H4 (cell line): ENCODE results near the gene RUNDC3A. TPM values are rescaled to one million over a fixed set of nuclear protein-coding genes. Genes with fewer than 3 reads are reported as not detected.
"Not testable (repeated sequence)": the region's sequence is repeated elsewhere in the genome, so short reads cannot be mapped to it uniquely, and the experiment has no call there.

ENCODE experiments used
- DNase-seq: peaks from one replicate; pipeline ENCODE4 v3.0.0-alpha.2; 2015; ENCODE audit warnings: low spot score
- total RNA-seq: library from RNA; depleted of rRNA; stranded (reverse); fragments of >200 nt; shearing (Covaris generic); gene quantifications from 2 replicates; pipeline ENCODE4 v1.2.3, GENCODE V29; 2014

The RUNDC3A gene
- total RNA-seq, 1 experiment from 2014 or later = not detected

- DNase-seq = no peak
Measured at GRCh38 chr17:44318077-44318892, 9.9 kb downstream of the RUNDC3A start.

DNA sequence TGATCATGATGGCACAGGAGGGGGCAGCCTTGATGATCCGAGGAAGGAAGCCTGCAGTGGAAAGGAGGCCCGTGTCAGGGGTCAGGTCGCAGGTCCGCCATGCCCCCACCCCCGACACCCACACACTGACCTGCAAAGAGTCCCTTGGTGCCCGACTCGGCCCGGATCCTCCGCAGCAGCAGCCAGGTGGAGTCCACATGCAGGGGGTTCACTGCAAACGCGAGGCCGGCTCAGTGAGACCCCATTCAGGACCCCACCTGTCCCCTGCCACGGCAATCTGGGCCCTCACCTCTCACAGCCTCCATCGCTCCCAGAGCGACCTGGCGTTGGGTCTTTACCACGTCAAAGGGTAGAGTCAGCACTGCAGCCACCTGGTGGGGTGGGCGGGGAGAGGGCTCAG lies 11.7 kb downstream of the RUNDC3A start:
- no peak for DNase-seq

GRCh38 chr17:44321246-44322120 lies 13.1 kb downstream of the RUNDC3A start:
- DNase-seq = no peak

DNA sequence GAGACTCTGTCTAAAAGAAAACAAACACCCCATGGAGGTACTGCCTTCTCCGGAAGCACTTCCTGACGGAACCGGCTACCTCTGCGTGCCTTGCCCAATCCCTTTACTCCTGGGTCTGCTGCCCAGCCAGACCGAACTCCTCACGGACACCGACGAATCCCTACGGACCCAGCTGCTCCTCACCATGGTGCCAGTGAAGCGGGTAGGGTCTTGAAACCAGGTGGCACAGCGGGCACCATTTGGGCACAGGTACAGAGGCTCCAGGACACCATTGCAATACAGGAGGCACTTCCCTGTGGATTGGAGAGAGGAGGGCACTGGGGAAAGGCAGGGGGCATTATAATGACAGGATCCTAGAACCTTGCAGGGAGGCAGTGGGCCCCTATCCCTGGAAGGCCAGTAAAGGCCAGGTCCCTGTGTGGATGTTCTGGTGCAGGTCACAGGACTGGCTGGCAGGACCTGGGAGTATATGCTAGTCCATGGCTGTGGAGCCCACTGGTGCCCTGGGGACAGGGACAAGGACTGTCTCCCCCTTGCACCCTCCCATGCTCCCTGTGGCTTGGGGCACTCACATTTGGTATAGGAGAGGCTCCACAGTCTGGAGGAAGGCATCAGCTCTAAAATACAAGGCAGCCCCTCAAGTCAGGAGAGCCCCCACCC lies 14.0 kb downstream of the RUNDC3A start:
- no peak for DNase-seq

DNA sequence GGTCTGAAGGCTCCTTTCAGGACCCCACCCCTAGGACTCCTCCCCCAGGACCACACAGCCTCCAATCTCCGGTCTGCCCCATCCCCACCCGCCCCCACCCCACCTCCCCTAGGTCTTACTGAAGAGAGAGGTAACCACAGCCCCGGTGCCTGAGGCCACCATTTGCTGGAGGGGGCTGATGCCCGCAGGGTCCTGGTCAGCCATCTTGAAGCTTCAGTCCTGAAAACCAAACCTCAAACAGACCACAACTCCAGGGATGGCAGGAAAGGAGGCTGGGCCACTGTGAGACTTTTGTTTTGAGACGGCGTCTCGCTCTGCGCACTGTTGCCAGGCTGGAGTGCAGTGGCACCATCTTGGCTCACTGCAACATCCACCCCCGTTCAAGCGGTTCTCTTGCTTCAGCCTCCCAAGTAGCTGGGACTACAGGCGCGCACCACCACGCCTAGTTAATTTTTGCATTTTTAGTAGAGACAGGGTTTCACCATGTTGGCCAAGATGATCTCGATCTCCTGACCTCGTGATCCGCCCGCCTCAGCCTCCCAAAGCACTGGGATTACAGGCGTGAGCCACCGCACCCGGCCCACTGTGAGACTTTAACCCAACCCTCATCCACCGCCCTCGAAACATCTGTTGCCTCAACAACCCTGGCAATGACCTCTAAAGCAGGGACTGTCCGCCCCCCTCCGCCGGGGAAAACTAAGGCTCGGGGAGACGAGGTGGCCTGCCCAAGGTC lies 15.1 kb downstream of the RUNDC3A start:
- no peak for DNase-seq

- DNase-seq = no peak
Measured at GRCh38 chr17:44324092-44324570, 15.7 kb downstream of the RUNDC3A start.

DNA sequence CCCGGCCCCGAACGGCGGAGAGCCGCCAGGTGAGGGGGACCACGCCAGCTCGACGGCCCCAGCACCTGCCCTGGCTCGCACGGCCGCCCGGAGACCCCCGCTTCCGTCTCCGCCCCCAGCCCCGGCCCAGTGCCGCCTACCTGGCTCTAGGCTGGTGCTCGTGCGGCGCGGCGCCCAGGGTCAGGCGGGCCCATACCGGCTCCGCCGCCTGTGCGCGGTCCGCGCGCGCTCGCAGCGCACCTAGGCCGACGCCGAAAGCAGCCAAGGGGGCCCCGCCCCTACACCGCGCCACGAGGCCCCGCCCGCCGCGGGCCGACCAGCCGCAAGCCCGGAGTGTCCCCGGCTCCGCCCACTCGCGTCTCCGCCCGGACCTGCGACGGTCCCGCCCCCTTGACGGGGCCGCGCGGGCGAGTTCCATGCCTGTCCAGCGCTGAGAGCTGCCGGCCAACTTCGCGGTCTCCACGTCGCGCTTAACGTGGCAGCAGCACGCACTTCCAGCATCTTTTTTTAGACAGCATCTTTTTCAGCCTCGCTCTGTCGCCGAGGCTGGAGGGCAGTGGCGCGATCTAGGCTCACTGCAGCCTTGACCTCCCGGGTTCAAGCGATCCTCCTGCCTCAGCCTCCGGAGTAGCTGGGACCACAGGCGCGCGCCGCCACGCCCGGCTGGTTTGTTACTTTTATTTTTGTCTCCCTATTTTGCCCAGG lies 16.3 kb downstream of the RUNDC3A start, which contains the start of gene SLC25A39:
SLC25A39 (minus strand) TSS at position 253 of the 705 bp plus-strand sequence. CDS start 1,261 bp downstream, outside the sequence.
- DNase-seq = peak; percentile 79

- DNase-seq = peak; percentile 93
Measured at GRCh38 chr17:44326861-44327444, 18.6 kb downstream of the RUNDC3A start.

DNA sequence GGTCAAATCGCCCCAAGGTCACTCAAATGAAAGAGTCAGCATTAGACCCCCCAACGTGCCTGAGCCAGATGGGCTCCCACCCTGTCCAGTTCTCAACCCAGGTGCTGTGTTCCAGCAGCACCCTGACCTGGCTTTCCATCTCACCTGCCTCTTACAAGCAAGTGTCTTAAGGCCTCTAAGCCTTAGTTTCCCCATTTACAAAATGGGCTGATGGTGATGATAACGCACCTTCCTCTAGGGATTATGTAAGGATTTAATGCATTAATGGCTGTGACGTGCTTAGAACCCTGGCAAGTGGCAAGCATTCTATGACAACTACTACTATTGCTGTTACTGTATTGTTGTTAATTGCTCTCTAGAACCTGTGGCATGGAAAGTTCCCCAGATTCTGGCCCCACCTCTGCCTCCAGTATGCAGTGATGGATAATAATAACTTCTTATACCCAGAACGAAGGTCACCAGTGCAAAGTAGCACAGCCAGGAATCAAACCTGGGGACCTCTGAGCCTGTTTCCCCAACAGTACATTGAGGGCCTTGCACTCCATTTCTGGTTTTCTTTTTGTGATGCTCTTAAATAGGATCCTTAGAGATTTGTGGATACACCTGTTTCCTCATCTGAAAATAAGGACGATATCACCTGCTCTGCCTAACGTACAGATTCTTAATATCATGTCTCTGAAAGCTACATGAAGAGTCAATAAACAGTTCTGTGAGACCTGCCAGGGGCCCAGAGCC lies 19.5 kb downstream of the RUNDC3A start:
- DNase-seq = no peak

- DNase-seq = not testable (repeated sequence)
Measured at GRCh38 chr17:44329516-44329915, 21.1 kb downstream of the RUNDC3A start.

DNA sequence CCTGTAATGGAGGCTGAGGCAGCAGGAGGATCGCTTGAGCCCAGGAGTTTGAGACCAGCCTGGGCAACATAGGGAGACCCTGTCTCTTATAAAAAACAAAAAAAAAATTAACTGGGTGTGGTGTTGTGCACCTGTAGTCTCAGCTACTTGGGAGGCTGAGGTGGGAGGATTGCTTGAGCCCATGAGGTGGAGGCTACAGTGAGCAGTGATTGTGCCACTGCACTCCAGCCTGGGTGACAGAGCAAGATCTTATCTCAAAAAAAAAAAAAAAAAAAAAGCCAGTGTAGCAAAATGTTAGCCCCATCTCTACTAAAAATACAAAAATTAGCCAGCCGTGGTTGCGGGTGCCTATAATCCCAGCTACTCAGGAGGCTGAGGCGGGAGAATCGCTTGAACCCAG lies 21.9 kb downstream of the RUNDC3A start:
- DNase-seq = not testable (repeated sequence)

DNA sequence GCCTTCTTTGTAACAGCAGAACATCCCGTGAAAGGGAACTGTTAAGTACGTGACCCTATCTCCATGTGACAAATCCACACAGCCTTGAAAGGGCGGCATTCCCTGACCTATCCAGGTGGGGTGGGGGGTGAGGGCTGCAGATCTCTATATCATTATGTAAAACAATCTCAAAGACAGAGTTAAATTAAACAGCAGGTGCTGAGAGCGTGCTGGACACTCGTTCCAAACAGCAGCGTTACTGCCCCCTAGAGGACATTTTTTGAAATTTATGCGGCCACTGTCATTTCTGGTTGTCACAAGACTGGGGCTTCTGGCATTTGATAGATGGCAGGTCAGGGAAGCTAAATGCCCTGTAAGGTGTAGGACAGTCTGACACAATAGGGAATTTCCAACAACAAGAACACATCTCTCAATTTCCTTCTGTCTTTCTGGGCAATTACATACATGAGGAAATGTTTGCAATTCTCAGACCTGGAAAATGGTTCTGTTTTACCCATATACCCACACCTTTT lies 22.9 kb downstream of the RUNDC3A start:
- peak; percentile 45 for DNase-seq

DNA sequence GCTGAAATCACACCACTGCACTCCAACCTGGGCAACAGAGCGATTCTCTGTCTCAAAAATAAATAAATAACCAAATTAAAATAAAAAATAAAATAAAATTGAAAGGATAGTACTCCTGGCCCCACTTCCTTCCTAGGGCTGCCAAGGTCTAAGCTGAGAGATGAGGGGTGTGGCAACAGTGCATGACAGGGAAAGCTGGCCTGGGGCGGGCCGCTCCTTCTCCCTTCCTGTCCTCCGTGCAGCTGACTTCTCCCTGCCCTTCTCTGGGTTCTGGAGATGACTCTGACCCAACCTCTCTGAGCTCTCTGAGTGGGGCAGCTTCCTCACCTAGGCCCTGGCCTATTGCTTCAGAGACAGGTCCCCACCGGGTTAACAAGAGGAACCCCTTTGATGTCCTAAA lies 25.0 kb downstream of the RUNDC3A start:
- DNase-seq = no peak

DNA sequence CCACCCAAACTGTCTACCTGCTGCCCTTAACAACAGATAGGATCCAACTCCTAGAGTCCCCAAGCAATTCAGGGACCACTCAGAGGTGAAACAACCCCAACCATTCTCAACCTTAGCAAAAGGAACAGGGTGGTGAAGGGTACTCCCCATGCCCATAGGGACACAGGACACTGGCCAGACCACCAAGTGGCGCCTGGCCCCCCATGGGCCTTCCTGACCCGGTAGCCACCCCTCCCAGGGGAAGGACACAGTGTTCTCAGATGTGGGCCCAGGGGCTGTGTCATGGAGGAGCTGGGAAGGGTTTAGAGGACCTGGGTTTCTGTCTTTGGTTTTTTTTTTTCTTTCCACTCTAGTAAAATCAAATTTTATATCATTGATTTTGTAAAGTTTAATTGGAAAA lies 25.9 kb downstream of the RUNDC3A start:
- DNase-seq = no peak

DNA sequence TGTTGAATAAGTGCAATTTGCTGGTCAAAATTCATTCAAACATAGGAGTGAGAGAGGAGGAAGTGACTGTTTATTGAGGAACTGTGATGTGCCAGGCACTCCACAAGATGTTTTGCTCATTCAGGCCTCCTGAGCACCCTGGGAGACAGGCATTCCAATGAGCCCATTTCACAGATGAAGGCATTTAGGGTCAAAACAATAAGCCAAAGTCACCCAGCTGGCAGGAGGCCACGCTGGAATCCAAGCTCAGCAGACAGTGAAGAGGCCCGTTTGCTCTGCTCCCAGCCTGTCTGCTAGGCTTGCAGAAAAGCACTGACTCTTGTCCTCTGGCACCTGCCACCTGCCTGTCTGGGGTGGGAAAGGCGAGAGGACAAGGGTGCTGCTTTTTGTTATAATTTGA lies 26.3 kb downstream of the RUNDC3A start:
- no peak for DNase-seq

GRCh38 chr17:44335564-44335963 lies 27.2 kb downstream of the RUNDC3A start:
- DNase-seq = no peak

GRCh38 chr17:44335968-44336367 lies 27.6 kb downstream of the RUNDC3A start:
- DNase-seq = no peak

DNA sequence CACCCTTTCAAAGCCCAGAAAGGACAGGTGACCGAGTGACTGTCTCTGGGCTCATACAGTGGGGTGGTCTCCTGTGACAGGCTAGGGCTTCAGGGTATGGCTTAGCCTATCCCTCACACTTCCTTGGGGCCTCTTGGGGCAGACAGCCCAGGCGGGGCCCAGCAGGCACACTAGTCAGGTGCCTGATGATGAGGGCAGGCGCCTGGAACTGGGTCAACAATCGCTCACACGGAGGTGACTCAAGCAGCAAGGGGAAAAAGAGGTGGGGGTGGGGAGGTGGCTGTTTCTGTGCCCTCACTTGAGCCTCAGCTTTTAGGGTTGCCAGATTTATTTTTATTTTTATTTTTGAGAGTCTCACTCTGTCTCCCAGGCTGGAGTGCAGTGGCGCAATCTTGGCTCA lies 30.3 kb downstream of the RUNDC3A start:
- DNase-seq = no peak

DNA sequence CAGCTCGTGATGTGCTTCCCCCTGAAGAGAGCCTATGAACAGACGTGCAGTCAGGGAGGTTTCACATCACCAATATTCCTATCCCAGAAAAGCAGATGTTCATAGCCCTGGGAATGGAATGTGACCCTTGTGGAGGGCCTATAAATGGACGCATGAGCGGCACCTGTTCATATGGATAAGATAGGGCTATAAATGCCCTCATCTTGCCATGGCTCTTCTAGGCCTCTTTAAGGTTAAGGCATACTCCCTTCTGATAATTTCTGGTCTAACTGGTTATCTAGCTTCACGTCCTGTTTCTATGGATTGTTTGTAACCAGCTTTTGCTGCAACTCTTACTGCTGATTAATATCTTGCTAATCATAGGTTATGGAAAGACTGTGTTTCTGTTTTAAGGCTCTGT lies 32.2 kb downstream of the RUNDC3A start:
- not testable (repeated sequence) for DNase-seq
